H1 (cell line): Measurements from ENCODE around the gene RELT. TPM values are rescaled to one million over a fixed set of nuclear protein-coding genes. Genes with fewer than 3 reads are reported as not detected.

Source experiments
- CTCF ChIA-PET: fragments of 300-600 bp; sonication (Branson Sonifier 250); formaldehyde crosslinking; loops from one replicate; lab custom pipeline; 2021; ENCODE audit not compliant: partially characterized antibody; lab: Charles Lee
- POLR2A ChIA-PET: fragments of 300-600 bp; sonication (Branson Sonifier 250); formaldehyde crosslinking; loops from one replicate; lab custom pipeline; 2021; ENCODE audit warnings: inconsistent platforms; ENCODE audit not compliant: partially characterized antibody; lab: Charles Lee
- DNase-seq, 2 experiments: peaks; one replicate each; pipeline versions ENCODE4 v3.0.0 to v3.0.0-alpha.2; 2010 to 2022; ENCODE audit warnings: low spot score in 2 of 2, low read depth in 1 of 2, mixed read lengths in 1 of 2
- FAIRE-seq: peaks from 2 replicates; lab custom pipeline; 2011; peaks lifted over from hg19 to GRCh38; lab: Jason Lieb, UNC
- H2AFZ ChIP-seq: 2 replicates; pipeline ENCODE4 v1.8.1; 2012; ENCODE audit warnings: low read length, inconsistent platforms
- H2AK5ac ChIP-seq: 2 replicates; pipeline ENCODE4 v1.6.1; 2013; ENCODE audit warnings: low read depth, low read length
- H2BK120ac ChIP-seq: replicated peaks from 2 replicates; pipeline ENCODE3; 2013; ENCODE audit warnings: low read depth, low read length, inconsistent platforms
- H2BK12ac ChIP-seq: 2 replicates; pipeline ENCODE4 v1.6.1; 2013; ENCODE audit warnings: low read depth, low read length
- H2BK15ac ChIP-seq: 2 replicates; pipeline ENCODE4 v1.6.1; 2013; ENCODE audit warnings: low read length
- H2BK20ac ChIP-seq: 2 replicates; pipeline ENCODE4 v1.6.1; 2013; ENCODE audit warnings: low read length
- H2BK5ac ChIP-seq: 2 replicates; pipeline ENCODE4 v1.6.1; 2013; ENCODE audit warnings: low read depth, low read length
- H3K14ac ChIP-seq: 2 replicates; pipeline ENCODE4 v1.6.1; 2013; ENCODE audit warnings: inconsistent platforms; ENCODE audit not compliant: insufficient read length
- H3K18ac ChIP-seq: 2 replicates; pipeline ENCODE4 v1.6.1; 2013; ENCODE audit warnings: low read length; ENCODE audit errors: extremely low read depth
- H3K23ac ChIP-seq: 2 replicates; pipeline ENCODE4 v1.6.1; 2013; ENCODE audit warnings: inconsistent platforms; ENCODE audit not compliant: insufficient read length
- H3K23me2 ChIP-seq: 2 replicates; pipeline ENCODE4 v1.6.1; 2013; ENCODE audit warnings: low read depth, low read length
- H3K27ac ChIP-seq: 2 replicates; pipeline ENCODE4 v1.6.1; 2011; ENCODE audit warnings: low read depth, low read length, inconsistent platforms
- H3K27me3 ChIP-seq, 4 experiments: replicated peaks in 1 of 4; 1 replicate in 1 of 4; 2 replicates in 3 of 4; pipeline versions ENCODE4 v1.6.1 to v1.8.1; 2011 to 2013; ENCODE audit warnings: low read length in 3 of 4, mild to moderate bottlenecking in 3 of 4, inconsistent platforms in 2 of 4, mixed read lengths in 2 of 4, moderate library complexity in 1 of 4; ENCODE audit not compliant: control insufficient read depth in 3 of 4, insufficient read depth in 3 of 4; ENCODE audit errors: extremely low read depth in 1 of 4
- H3K36me3 ChIP-seq, 4 experiments: 2 replicates each; pipeline versions ENCODE4 v1.6.1 to v1.8.1; 2011 to 2013; ENCODE audit warnings: mild to moderate bottlenecking in 4 of 4, low read length in 3 of 4, moderate library complexity in 2 of 4, control low read depth in 1 of 4, inconsistent platforms in 1 of 4; ENCODE audit not compliant: insufficient read depth in 4 of 4, control insufficient read depth in 2 of 4
- H3K4ac ChIP-seq: replicated peaks from 2 replicates; pipeline ENCODE3; 2013; ENCODE audit warnings: low read length, low read depth, mixed read lengths, inconsistent platforms; ENCODE audit not compliant: insufficient read length
- H3K4me1 ChIP-seq, 4 experiments: replicated peaks in 1 of 4; 1 replicate in 1 of 4; 2 replicates in 3 of 4; pipeline versions ENCODE4 v1.6.1 to v1.8.1; 2011 to 2013; ENCODE audit warnings: low read length in 3 of 4, inconsistent platforms in 2 of 4, mixed read lengths in 1 of 4; ENCODE audit not compliant: insufficient read depth in 4 of 4, control insufficient read depth in 3 of 4
- H3K4me2 ChIP-seq, 2 experiments: 2 replicates each; pipeline versions ENCODE4 v1.6.1 to v1.8.1; 2011 to 2013; ENCODE audit warnings: low read depth in 2 of 2, low read length in 2 of 2, control low read depth in 1 of 2, inconsistent platforms in 1 of 2, mild to moderate bottlenecking in 1 of 2; ENCODE audit not compliant: insufficient read depth in 1 of 2
- H3K4me3 ChIP-seq, 4 experiments: fragments of 200-600, 300-600 bp in 1 of 4; sonication (generic), shearing (Covaris generic), sonication (Bioruptor Twin) in 1 of 4; 2 replicates each; pipeline versions ENCODE4 v1.5.1 to v1.8.1; 2011 to 2016; ENCODE audit warnings: low read length in 4 of 4, low read depth in 3 of 4, control low read depth in 2 of 4, inconsistent platforms in 2 of 4, mild to moderate bottlenecking in 2 of 4, mixed read lengths in 1 of 4, moderate library complexity in 1 of 4; ENCODE audit not compliant: insufficient read depth in 2 of 4; ENCODE audit errors: extremely low read depth in 1 of 4
- H3K56ac ChIP-seq: replicated peaks from 2 replicates; pipeline ENCODE3; 2013; ENCODE audit warnings: low read depth, mild to moderate bottlenecking, mixed read lengths, low read length, inconsistent platforms; ENCODE audit not compliant: insufficient read length
- H3K79me1 ChIP-seq: 2 replicates; pipeline ENCODE4 v1.6.1; 2013; ENCODE audit warnings: low read depth, low read length, control low read depth
- H3K79me2 ChIP-seq, 2 experiments: 2 replicates each; pipeline versions ENCODE4 v1.6.1 to v1.8.1; 2012 to 2013; ENCODE audit warnings: low read length in 2 of 2, mild to moderate bottlenecking in 2 of 2, inconsistent platforms in 1 of 2; ENCODE audit not compliant: insufficient read depth in 2 of 2, control insufficient read depth in 1 of 2
- H3K9ac ChIP-seq, 4 experiments: replicated peaks in 1 of 4; 1 replicate in 1 of 4; 2 replicates in 3 of 4; pipeline versions ENCODE4 v1.6.1 to v1.8.1; 2011 to 2013; ENCODE audit warnings: low read depth in 3 of 4, low read length in 3 of 4, control low read depth in 2 of 4, mild to moderate bottlenecking in 2 of 4, moderate library complexity in 2 of 4, inconsistent platforms in 1 of 4; ENCODE audit errors: extremely low read depth in 1 of 4
- H3K9me3 ChIP-seq, 2 experiments: 2 replicates each; pipeline versions ENCODE4 v1.6.1 to v1.8.1; 2012 to 2013; ENCODE audit warnings: mild to moderate bottlenecking in 2 of 2, moderate library complexity in 2 of 2, control low read depth in 1 of 2, inconsistent platforms in 1 of 2, low read depth in 1 of 2, low read length in 1 of 2, mixed read lengths in 1 of 2; ENCODE audit not compliant: insufficient read depth in 2 of 2
- H4K20me1 ChIP-seq, 2 experiments: replicated peaks in 1 of 2; 2 replicates each; pipeline versions ENCODE3 to v1.8.1; 2011 to 2013; ENCODE audit warnings: inconsistent platforms in 2 of 2, low read length in 2 of 2, mild to moderate bottlenecking in 1 of 2; ENCODE audit not compliant: insufficient read depth in 2 of 2, control insufficient read depth in 1 of 2
- H4K5ac ChIP-seq: 2 replicates; pipeline ENCODE4 v1.6.1; 2013; ENCODE audit warnings: low read length, low read depth, mixed read lengths, inconsistent platforms; ENCODE audit not compliant: insufficient read length
- H4K8ac ChIP-seq: 2 replicates; pipeline ENCODE4 v1.8.0; 2013; ENCODE audit warnings: mild to moderate bottlenecking, moderate library complexity, low read length, inconsistent platforms; ENCODE audit not compliant: insufficient read depth; ENCODE audit errors: extremely low read depth
- H4K91ac ChIP-seq: replicated peaks from 2 replicates; pipeline ENCODE3; 2013; ENCODE audit warnings: low read length, mixed read lengths, inconsistent platforms; ENCODE audit not compliant: insufficient read length
- CREB1 ChIP-seq: IDR thresholded peaks from 2 replicates; pipeline ENCODE4 v1.6.1; 2012; ENCODE audit warnings: inconsistent platforms
- CTBP2 ChIP-seq: IDR thresholded peaks from 2 replicates; pipeline ENCODE4 v1.7.0; 2011; ENCODE audit warnings: borderline replicate concordance, mild to moderate bottlenecking, moderate library complexity, mixed read lengths, low read length; ENCODE audit not compliant: insufficient read depth, insufficient read length
- EP300 ChIP-seq, 2 experiments: IDR thresholded peaks; 1 replicate in 1 of 2; 2 replicates in 1 of 2; pipeline ENCODE4 v1.6.1; 2011 to 2012; ENCODE audit warnings: low read depth in 2 of 2, low read length in 2 of 2, mild to moderate bottlenecking in 2 of 2, borderline replicate concordance in 1 of 2, inconsistent platforms in 1 of 2, moderate library complexity in 1 of 2
- JUN ChIP-seq: IDR thresholded peaks from 2 replicates; pipeline ENCODE4 v1.6.1; 2011; ENCODE audit warnings: low read depth, mild to moderate bottlenecking, improper control_type of control experiment, low read length
- RXRA ChIP-seq: IDR thresholded peaks from 2 replicates; pipeline ENCODE4 v1.6.1; 2011; ENCODE audit warnings: low read depth, mild to moderate bottlenecking, low read length, moderate library complexity; ENCODE audit not compliant: insufficient read depth
- SIX5 ChIP-seq: IDR thresholded peaks from 2 replicates; pipeline ENCODE4 v1.6.1; 2011; ENCODE audit warnings: mild to moderate bottlenecking, low read depth, low read length
- TBP ChIP-seq: IDR thresholded peaks from 2 replicates; pipeline ENCODE4 v1.6.1; 2011; ENCODE audit warnings: low read depth, low read length, improper control_type of control experiment
- TCF12 ChIP-seq: IDR thresholded peaks from 2 replicates; pipeline ENCODE4 v1.6.1; 2011; ENCODE audit warnings: low read depth, mild to moderate bottlenecking, low read length
- WGBS, 2 experiments: shearing (Covaris generic) in 1 of 2; methylation state at CpG; one replicate each; pipeline versions ENCODE4 v1.1.6 to v1.1.7; 2013 to 2015; ENCODE audit warnings: low lambda C conversion rate in 2 of 2, mixed read lengths in 2 of 2, inconsistent platforms in 1 of 2, low coverage in 1 of 2, missing lambda C conversion rate in 1 of 2; ENCODE audit not compliant: insufficient replicate concordance in 2 of 2, insufficient coverage in 1 of 2, insufficient read length in 1 of 2; ENCODE audit errors: extremely low coverage in 1 of 2, missing lambda C conversion rate in 1 of 2; 5-methylcytosine and 5-hydroxymethylcytosine counted together
- polyA plus RNA-seq, 7 experiments: library from polyadenylated mRNA; depleted of rRNA in 3 of 7; stranded (reverse) in 5 of 7; unstranded in 2 of 7; fragments of >200 nt in 5 of 7; fragments of 200-250 nt in 2 of 7; gene quantifications; 1 replicate in 5 of 7; 2 replicates in 1 of 7; 4 replicates in 1 of 7; pipeline versions ENCODE4 v1.2.1 to v1.2.3, GENCODE V29; 2011 to 2013; ENCODE audit warnings: missing spikeins in 2 of 7, mixed read lengths in 2 of 7
- total RNA-seq: library from RNA; stranded (reverse); fragmentation: NEBNext Ultra II Directional; extraction: Animal tissue kit (Norgen Biotek cat#: 25700); gene quantifications from 2 replicates; pipeline ENCODE4 v1.2.1, GENCODE V29; 2021
- TF ChIP-seq, protein P1 (sequence below), 3 experiments: IDR thresholded peaks; 1 replicate in 2 of 3; 2 replicates in 1 of 3; pipeline versions ENCODE4 v1.5.1 to v1.6.1; 2011; ENCODE audit warnings: low read length in 3 of 3, mild to moderate bottlenecking in 3 of 3, inconsistent platforms in 2 of 3, low read depth in 1 of 3, moderate library complexity in 1 of 3; ENCODE audit not compliant: insufficient read depth in 1 of 3; ENCODE audit errors: control extremely low read depth in 1 of 3

The RELT gene
- total and polyA plus RNA-seq, 2 of the 8 experiments (the other 6 are each of a cell fraction or from before 2014, with no cell fraction given): 3.4 to 5.7 TPM

DNA sequence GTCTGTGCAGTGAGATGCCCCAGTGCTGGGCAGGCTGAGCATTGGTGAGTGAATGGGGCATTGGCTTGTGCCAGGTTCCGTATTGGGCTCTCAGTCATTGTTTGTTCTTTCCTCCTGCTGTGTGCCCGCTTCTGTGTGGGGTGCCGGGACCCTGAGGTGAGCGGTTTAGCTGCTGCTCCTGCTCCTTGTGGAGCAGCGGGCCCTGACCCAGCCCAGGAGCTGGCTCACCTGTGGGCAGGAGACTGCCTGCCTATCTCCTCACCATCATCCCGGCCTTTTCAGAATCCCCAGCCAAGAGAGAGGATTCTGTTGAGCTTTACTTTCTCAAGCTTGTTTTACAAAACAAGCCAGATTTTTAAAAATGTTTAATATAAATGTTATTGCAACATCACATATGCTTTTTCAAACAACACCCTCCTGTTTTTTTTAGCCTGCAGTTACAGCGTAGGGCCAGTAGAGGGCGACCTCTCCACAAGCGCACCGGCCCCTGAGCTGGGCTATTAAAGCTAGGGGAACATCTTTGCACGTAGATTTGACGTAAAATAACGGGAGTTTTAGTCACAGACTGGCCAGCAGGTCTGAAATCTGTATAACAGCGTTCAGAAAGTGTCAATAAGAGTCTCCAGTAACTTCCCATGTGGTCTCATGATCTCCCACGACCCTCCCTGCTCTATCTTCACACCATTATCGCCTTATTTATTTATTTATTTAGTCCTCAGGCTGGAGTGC, 25.1 kb upstream of the RELT start:
- no peak overlapping the region for H3K27ac ChIP-seq
- H4K8ac ChIP-seq: no peak overlapping the region
- no peak overlapping the region for H3K9ac ChIP-seq
- no peak overlapping the region for H3K4me3 ChIP-seq
- H3K79me1 ChIP-seq: no peaks in the 10 kb centered on the region
- no peak overlapping the region for H3K23ac ChIP-seq
- no peak overlapping the region for H3K14ac ChIP-seq
- H3K4me2 ChIP-seq: no peak overlapping the region
- no peak overlapping the region for H4K91ac ChIP-seq
- H3K4ac ChIP-seq: no peak overlapping the region
- H2BK5ac ChIP-seq: no peak overlapping the region
- peak in 1 of 2 experiments; percentile 63 for DNase-seq
- H2BK15ac ChIP-seq: no peak overlapping the region; the same call in 1 of the 2 replicates
- no peaks in the 10 kb centered on the region; a peak in 2 of 7 replicates for H3K4me1 ChIP-seq
- no peaks in the 10 kb centered on the region for H3K27me3 ChIP-seq
- no peak overlapping the region for H3K56ac ChIP-seq
- 27% methylated on average over 16 of the region's 16 CpGs; no CpG with 5 or more reads in 1 of the 2 experiments for WGBS, 2 experiments
- H4K5ac ChIP-seq: no peak overlapping the region
- no peaks in the 10 kb centered on the region for H3K23me2 ChIP-seq
- no peak overlapping the region for H3K18ac ChIP-seq
- H2BK120ac ChIP-seq: no peak overlapping the region
- no peaks in the 10 kb centered on the region for H3K9me3 ChIP-seq
- CTCF ChIA-PET: interaction anchor here (0.5 to 59.1 kb wide), 47 partner anchors 1 to 1351 kb away, joined by 3 to 1456 read pairs (median 5); partner anchors contain the start of genes P2RY6 and RELT
- no peak overlapping the region for H2AFZ ChIP-seq
- H3K36me3 ChIP-seq: no peaks in the 10 kb centered on the region
- no peak for FAIRE-seq
- H2BK20ac ChIP-seq: no peak overlapping the region
- no peak overlapping the region for H2BK12ac ChIP-seq
- no peaks in the 10 kb centered on the region for H3K79me2 ChIP-seq
- no peak overlapping the region for H2AK5ac ChIP-seq
- peaks cover 0 to 9% of the 10 kb centered on the region in 2 experiments for H4K20me1 ChIP-seq
- POLR2A ChIA-PET: interaction anchor here (0.9 to 1.9 kb wide), 5 partner anchors 9 to 43 kb away, joined by 3 to 6 read pairs (median 4); no protein-coding TSS in a partner anchor
- TF ChIP-seq EP300 (IDR thresholded peaks at IDR 0.05; ENCODE audit: borderline replicate concordance in 1 of 2, low read depth in 2 of 2, low read length in 2 of 2) (no peak), JUN (no peak), TCF12 (no peak), RXRA (no peak), SIX5 (no peak), TBP (no peak), CREB1 (peak; percentile 45; the same call in 1 of the 2 replicates), CTBP2 (no peak)
- TF ChIP-seq, protein P1, sequence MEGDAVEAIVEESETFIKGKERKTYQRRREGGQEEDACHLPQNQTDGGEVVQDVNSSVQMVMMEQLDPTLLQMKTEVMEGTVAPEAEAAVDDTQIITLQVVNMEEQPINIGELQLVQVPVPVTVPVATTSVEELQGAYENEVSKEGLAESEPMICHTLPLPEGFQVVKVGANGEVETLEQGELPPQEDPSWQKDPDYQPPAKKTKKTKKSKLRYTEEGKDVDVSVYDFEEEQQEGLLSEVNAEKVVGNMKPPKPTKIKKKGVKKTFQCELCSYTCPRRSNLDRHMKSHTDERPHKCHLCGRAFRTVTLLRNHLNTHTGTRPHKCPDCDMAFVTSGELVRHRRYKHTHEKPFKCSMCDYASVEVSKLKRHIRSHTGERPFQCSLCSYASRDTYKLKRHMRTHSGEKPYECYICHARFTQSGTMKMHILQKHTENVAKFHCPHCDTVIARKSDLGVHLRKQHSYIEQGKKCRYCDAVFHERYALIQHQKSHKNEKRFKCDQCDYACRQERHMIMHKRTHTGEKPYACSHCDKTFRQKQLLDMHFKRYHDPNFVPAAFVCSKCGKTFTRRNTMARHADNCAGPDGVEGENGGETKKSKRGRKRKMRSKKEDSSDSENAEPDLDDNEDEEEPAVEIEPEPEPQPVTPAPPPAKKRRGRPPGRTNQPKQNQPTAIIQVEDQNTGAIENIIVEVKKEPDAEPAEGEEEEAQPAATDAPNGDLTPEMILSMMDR (IDR thresholded peaks at IDR 0.05; ENCODE audit: control extremely low read depth in 1 of 3, insufficient read depth in 1 of 3, low read depth in 1 of 3, low read length in 3 of 3): peak; percentile 82 to 88 (median 85)
